SK-N-SH (cell line): ENCODE data around the gene WDR77. TPM values are rescaled to one million over a fixed set of nuclear protein-coding genes. Genes with fewer than 3 reads are reported as not detected.

Experiments
- CTCF ChIA-PET: fragments of 300-600, 350-600 bp; formaldehyde crosslinking; extraction: SDS; loops from one replicate; lab custom pipeline; 2021; lab: Yijun Ruan, JAX
- POLR2A ChIA-PET: fragments of 350-600 bp; sonication (Branson Sonifier 250); formaldehyde crosslinking; extraction: SDS; loops from one replicate; lab custom pipeline; 2020; ENCODE audit warnings: antibody characterized with exemption, inconsistent platforms; lab: Yijun Ruan, JAX
- DNase-seq: peaks from one replicate; pipeline ENCODE4 v3.0.0; 2012
- H2AFZ ChIP-seq: fragments of 200-600 bp; sonication (generic); 2 replicates; pipeline ENCODE4 v1.8.1; 2016; ENCODE audit warnings: antibody characterized with exemption, mild to moderate bottlenecking, low read depth
- H3F3A ChIP-seq: fragments of 200-600 bp; sonication (generic); replicated peaks from 2 replicates; pipeline ENCODE3; 2016; ENCODE audit warnings: antibody characterized with exemption, mild to moderate bottlenecking; ENCODE audit not compliant: insufficient read depth
- H3K27ac ChIP-seq, 2 experiments: fragments of 200-500 bp in 1 of 2; fragments of 200-600 bp in 1 of 2; sonication (Bioruptor generic) in 1 of 2; sonication (generic), shearing (Covaris generic) in 1 of 2; 2 replicates each; pipeline versions ENCODE4 v1.5.1 to v1.6.1; 2014 to 2016; ENCODE audit warnings: low read depth in 2 of 2, inconsistent platforms in 1 of 2, low read length in 1 of 2, mild to moderate bottlenecking in 1 of 2, mixed read lengths in 1 of 2
- H3K27me3 ChIP-seq: fragments of 200-600 bp; sonication (generic), shearing (Covaris generic); 2 replicates; pipeline ENCODE4 v1.6.1; 2016; ENCODE audit warnings: mixed run types; ENCODE audit not compliant: insufficient read depth
- H3K36me3 ChIP-seq, 2 experiments: fragments of 200-500 bp in 1 of 2; fragments of 200-600 bp in 1 of 2; sonication (Bioruptor generic) in 1 of 2; sonication (generic) in 1 of 2; replicated peaks in 1 of 2; 2 replicates each; pipeline versions ENCODE3 to v1.5.1; 2014 to 2016; ENCODE audit warnings: low read length in 1 of 2, mild to moderate bottlenecking in 1 of 2; ENCODE audit not compliant: insufficient read depth in 2 of 2, control insufficient read depth in 1 of 2
- H3K4me1 ChIP-seq, 2 experiments: fragments of 200-500 bp in 1 of 2; fragments of 200-600 bp in 1 of 2; sonication (Bioruptor generic) in 1 of 2; sonication (generic), shearing (Covaris generic) in 1 of 2; 2 replicates each; pipeline versions ENCODE4 v1.5.1 to v1.6.1; 2014 to 2016; ENCODE audit warnings: low read depth in 1 of 2, low read length in 1 of 2, mixed run types in 1 of 2; ENCODE audit not compliant: insufficient read depth in 2 of 2, control insufficient read depth in 1 of 2
- H3K4me2 ChIP-seq: fragments of 200-600 bp; sonication (generic), shearing (Covaris generic); 2 replicates; pipeline ENCODE4 v1.6.1; 2017; ENCODE audit warnings: mixed run types
- H3K4me3 ChIP-seq, 2 experiments: fragments of 200-500 bp in 1 of 2; fragments of 200-600 bp in 1 of 2; sonication (Bioruptor generic) in 1 of 2; sonication (generic), shearing (Covaris generic) in 1 of 2; 2 replicates each; pipeline versions ENCODE4 v1.5.1 to v1.8.1; 2014 to 2016; ENCODE audit warnings: low read depth in 2 of 2, inconsistent platforms in 1 of 2, low read length in 1 of 2, mild to moderate bottlenecking in 1 of 2, mixed read lengths in 1 of 2, moderate library complexity in 1 of 2
- H3K79me2 ChIP-seq: fragments of 200-600 bp; sonication (generic); 2 replicates; pipeline ENCODE4 v1.8.1; 2017; ENCODE audit warnings: mild to moderate bottlenecking; ENCODE audit not compliant: insufficient read depth
- H3K9ac ChIP-seq: fragments of 200-600 bp; sonication (generic); 2 replicates; pipeline ENCODE4 v1.6.1; 2017; ENCODE audit warnings: mixed run types
- H3K9me2 ChIP-seq: fragments of 200-600 bp; sonication (generic); 2 replicates; pipeline ENCODE4 v1.6.1; 2017; ENCODE audit warnings: mixed run types
- H3K9me3 ChIP-seq: fragments of 200-600 bp; sonication (generic); 2 replicates; pipeline ENCODE4 v1.6.1; 2017; ENCODE audit warnings: mixed run types, mild to moderate bottlenecking, moderate library complexity
- H4K20me1 ChIP-seq: fragments of 200-600 bp; sonication (generic); 2 replicates; pipeline ENCODE4 v1.6.1; 2017; ENCODE audit warnings: mild to moderate bottlenecking, mixed run types; ENCODE audit not compliant: insufficient read depth
- CHD2 ChIP-seq: fragments of 150-350 bp; IDR thresholded peaks from 2 replicates; pipeline ENCODE4 v1.6.1; 2018; ENCODE audit warnings: low read length; ENCODE audit not compliant: partially characterized antibody
- FOXJ3 ChIP-seq: sonication (generic); formaldehyde crosslinking; IDR thresholded peaks from 2 replicates; pipeline ENCODE4 v1.5.1; 2020; ENCODE audit warnings: mild to moderate bottlenecking, missing genetic modification reagents
- FOXM1 ChIP-seq: IDR thresholded peaks from 2 replicates; pipeline ENCODE4 v1.4.0; 2012; ENCODE audit warnings: low read depth, mild to moderate bottlenecking
- GABPA ChIP-seq: IDR thresholded peaks from 2 replicates; pipeline ENCODE4 v1.4.0; 2012; ENCODE audit warnings: low read depth, mild to moderate bottlenecking
- JUND ChIP-seq: IDR thresholded peaks from 2 replicates; pipeline ENCODE4 v1.4.0; 2012
- NRF1 ChIP-seq: IDR thresholded peaks from 2 replicates; pipeline ENCODE4 v1.6.1; 2012; ENCODE audit warnings: low read depth, mild to moderate bottlenecking, low read length
- RFX5 ChIP-seq: IDR thresholded peaks from 2 replicates; pipeline ENCODE4 v1.6.1; 2012; ENCODE audit warnings: mild to moderate bottlenecking, improper control_type of control experiment, low read length
- RXRA ChIP-seq: IDR thresholded peaks from 2 replicates; pipeline ENCODE4 v1.4.0; 2012; ENCODE audit warnings: low read depth, mild to moderate bottlenecking, borderline replicate concordance
- SMC3 ChIP-seq: IDR thresholded peaks from 2 replicates; pipeline ENCODE4 v1.6.1; 2012; ENCODE audit warnings: low read depth, low read length, improper control_type of control experiment
- YY1 ChIP-seq: IDR thresholded peaks from 2 replicates; pipeline ENCODE4 v1.4.0; 2012; ENCODE audit warnings: low read depth, mild to moderate bottlenecking
- WGBS: methylation state at CpG from one replicate; pipeline ENCODE4 v1.1.6; 2017; ENCODE audit warnings: low lambda C conversion rate; 5-methylcytosine and 5-hydroxymethylcytosine counted together
- polyA plus RNA-seq, 3 experiments: library from polyadenylated mRNA; depleted of rRNA; stranded (reverse); fragments of >200 nt; gene quantifications; 2 replicates each; pipeline ENCODE4 v1.2.3, GENCODE V29; 2012
- TF ChIP-seq, protein P1 (sequence below): fragments of 200-600 bp; sonication (generic); IDR thresholded peaks from 2 replicates; pipeline ENCODE4 v1.6.1; 2017; ENCODE audit warnings: antibody characterized with exemption, mild to moderate bottlenecking, moderate library complexity
- TF ChIP-seq, protein P2 (sequence below): IDR thresholded peaks from 2 replicates; pipeline ENCODE4 v1.6.1; 2012; ENCODE audit warnings: mild to moderate bottlenecking, low read depth, low read length, moderate library complexity

The WDR77 gene
- polyA plus RNA-seq, 1 of the 3 experiments (the other 2 are of a cell fraction): 97.1 TPM

DNA sequence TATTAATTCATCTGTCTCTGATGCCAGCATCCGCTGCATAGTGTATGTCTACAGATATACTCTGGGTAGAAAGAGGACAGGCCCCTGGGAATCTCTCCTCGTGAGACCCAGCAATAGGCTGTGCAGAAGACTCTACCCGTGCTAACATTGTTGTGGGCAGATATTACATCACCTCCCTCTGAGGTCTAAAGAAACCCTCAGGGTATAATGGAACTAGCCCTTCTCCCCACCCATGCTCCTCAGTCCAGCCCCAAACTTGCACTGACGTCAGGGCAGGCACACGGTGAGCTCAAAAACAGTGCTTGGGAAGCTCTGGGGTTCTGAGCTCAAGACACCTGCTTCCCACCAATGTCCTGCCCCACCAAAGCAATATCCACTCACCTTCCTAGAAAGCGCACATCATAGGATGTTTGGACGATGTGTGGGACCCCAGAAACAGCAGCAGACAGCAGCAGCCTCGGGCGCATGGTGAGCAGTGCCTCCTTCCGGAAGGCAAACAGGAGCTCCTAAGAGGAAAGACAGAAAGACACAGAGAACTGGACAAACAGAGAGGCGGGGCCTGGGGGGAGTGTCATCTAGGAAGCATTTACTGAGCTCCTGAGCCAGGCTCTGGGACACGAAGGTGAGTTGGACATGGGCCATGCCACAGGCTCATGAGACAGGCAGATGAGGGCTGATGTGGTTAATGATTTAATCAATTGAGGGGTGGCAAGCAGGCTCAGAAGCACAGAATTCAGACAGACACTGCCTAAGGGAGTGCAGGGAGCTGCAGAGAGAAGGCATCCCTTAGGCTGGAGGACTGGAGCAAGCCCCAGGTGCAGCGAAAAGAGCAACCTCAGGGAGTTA, 26.3 kb downstream of the WDR77 start:
- Histone ChIP-seq H3K4me3 (no peak overlapping the region), H4K20me1 (no peaks in the 10 kb centered on the region), H3K27me3 (peaks cover 4% of the 10 kb centered on the region; the same call in 1 of the 2 replicates), H3K9ac (no peak overlapping the region), H3K27ac (no peak overlapping the region), H3K4me1 (no peaks in the 10 kb centered on the region; a peak in 1 of 4 replicates), H3K4me2 (no peak overlapping the region), H3K9me3 (no peaks in the 10 kb centered on the region), H2AFZ (no peak overlapping the region), H3K9me2 (no peaks in the 10 kb centered on the region), H3K36me3 (no peaks in the 10 kb centered on the region), H3F3A (no peaks in the 10 kb centered on the region), H3K79me2 (no peaks in the 10 kb centered on the region)
- no peak for TF ChIP-seq RFX5
- no peak for TF ChIP-seq GABPA
- TF ChIP-seq JUND: no peak
- TF ChIP-seq, protein P1, sequence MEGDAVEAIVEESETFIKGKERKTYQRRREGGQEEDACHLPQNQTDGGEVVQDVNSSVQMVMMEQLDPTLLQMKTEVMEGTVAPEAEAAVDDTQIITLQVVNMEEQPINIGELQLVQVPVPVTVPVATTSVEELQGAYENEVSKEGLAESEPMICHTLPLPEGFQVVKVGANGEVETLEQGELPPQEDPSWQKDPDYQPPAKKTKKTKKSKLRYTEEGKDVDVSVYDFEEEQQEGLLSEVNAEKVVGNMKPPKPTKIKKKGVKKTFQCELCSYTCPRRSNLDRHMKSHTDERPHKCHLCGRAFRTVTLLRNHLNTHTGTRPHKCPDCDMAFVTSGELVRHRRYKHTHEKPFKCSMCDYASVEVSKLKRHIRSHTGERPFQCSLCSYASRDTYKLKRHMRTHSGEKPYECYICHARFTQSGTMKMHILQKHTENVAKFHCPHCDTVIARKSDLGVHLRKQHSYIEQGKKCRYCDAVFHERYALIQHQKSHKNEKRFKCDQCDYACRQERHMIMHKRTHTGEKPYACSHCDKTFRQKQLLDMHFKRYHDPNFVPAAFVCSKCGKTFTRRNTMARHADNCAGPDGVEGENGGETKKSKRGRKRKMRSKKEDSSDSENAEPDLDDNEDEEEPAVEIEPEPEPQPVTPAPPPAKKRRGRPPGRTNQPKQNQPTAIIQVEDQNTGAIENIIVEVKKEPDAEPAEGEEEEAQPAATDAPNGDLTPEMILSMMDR: no peak
- TF ChIP-seq FOXM1: no peak
- TF ChIP-seq CHD2: no peak
- TF ChIP-seq SMC3: no peak
- TF ChIP-seq, protein P2, sequence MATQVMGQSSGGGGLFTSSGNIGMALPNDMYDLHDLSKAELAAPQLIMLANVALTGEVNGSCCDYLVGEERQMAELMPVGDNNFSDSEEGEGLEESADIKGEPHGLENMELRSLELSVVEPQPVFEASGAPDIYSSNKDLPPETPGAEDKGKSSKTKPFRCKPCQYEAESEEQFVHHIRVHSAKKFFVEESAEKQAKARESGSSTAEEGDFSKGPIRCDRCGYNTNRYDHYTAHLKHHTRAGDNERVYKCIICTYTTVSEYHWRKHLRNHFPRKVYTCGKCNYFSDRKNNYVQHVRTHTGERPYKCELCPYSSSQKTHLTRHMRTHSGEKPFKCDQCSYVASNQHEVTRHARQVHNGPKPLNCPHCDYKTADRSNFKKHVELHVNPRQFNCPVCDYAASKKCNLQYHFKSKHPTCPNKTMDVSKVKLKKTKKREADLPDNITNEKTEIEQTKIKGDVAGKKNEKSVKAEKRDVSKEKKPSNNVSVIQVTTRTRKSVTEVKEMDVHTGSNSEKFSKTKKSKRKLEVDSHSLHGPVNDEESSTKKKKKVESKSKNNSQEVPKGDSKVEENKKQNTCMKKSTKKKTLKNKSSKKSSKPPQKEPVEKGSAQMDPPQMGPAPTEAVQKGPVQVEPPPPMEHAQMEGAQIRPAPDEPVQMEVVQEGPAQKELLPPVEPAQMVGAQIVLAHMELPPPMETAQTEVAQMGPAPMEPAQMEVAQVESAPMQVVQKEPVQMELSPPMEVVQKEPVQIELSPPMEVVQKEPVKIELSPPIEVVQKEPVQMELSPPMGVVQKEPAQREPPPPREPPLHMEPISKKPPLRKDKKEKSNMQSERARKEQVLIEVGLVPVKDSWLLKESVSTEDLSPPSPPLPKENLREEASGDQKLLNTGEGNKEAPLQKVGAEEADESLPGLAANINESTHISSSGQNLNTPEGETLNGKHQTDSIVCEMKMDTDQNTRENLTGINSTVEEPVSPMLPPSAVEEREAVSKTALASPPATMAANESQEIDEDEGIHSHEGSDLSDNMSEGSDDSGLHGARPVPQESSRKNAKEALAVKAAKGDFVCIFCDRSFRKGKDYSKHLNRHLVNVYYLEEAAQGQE: no peak
- TF ChIP-seq RXRA: no peak
- TF ChIP-seq FOXJ3: no peak
- TF ChIP-seq YY1: no peak
- TF ChIP-seq NRF1: no peak
- ChIA-PET CTCF (interaction anchor here (0.7 to 2.3 kb wide), 2 partner anchors 23 to 200 kb away, joined by 3 to 13 read pairs; no protein-coding TSS in a partner anchor), POLR2A (no interaction called here)
- WGBS: 42% methylated on average over 12 of the region's 13 CpGs
- no peak for DNase-seq
